NT2/D1 (cell line): ENCODE results near the gene FCER2.

Experiments used
- SUZ12 ChIP-seq: IDR thresholded peaks from 2 replicates; pipeline ENCODE4 v1.6.1; 2011; ENCODE audit not compliant: insufficient read length, insufficient read depth; ENCODE audit errors: extremely low read depth
- YY1 ChIP-seq: IDR thresholded peaks from 2 replicates; pipeline ENCODE4 v1.6.1; 2011; ENCODE audit not compliant: insufficient read length, insufficient read depth
- ZNF274 ChIP-seq: IDR thresholded peaks from 2 replicates; pipeline ENCODE4 v1.6.1; 2011; ENCODE audit warnings: mild to moderate bottlenecking, low read depth, low read length

GRCh38 chr19:7697721-7698287, 4.1 kb downstream of the FCER2 start:
- no peak for TF ChIP-seq YY1
- no peak for TF ChIP-seq ZNF274
- no peak for TF ChIP-seq SUZ12
